Astrocyte (in vitro differentiated cells and primary cell): Measurements from ENCODE around the gene ANKRD9. TPM values are rescaled to one million over a fixed set of nuclear protein-coding genes. Genes with fewer than 3 reads are reported as not detected.

Source experiments
- DNase-seq: peaks from one replicate; pipeline ENCODE4 v3.0.0-alpha.2; 2010; ENCODE audit warnings: low read depth
- FAIRE-seq: peaks from 2 replicates; lab custom pipeline; 2011; peaks lifted over from hg19 to GRCh38; lab: Jason Lieb, UNC
- H2AFZ ChIP-seq: 2 replicates; pipeline ENCODE4 v1.6.0; 2012; ENCODE audit warnings: low read depth, low read length, inconsistent platforms
- H3K27ac ChIP-seq: 2 replicates; pipeline ENCODE4 v1.5.1; 2011; ENCODE audit warnings: low read depth, low read length, inconsistent platforms
- H3K27me3 ChIP-seq: 2 replicates; pipeline ENCODE4 v1.6.0; 2011; ENCODE audit warnings: low read length, inconsistent platforms; ENCODE audit not compliant: insufficient read depth
- H3K36me3 ChIP-seq: 2 replicates; pipeline ENCODE4 v1.5.1; 2011; ENCODE audit warnings: low read length, inconsistent platforms; ENCODE audit not compliant: insufficient read depth
- H3K4me1 ChIP-seq: 2 replicates; pipeline ENCODE4 v1.5.1; 2011; ENCODE audit warnings: low read length, inconsistent platforms; ENCODE audit not compliant: insufficient read depth
- H3K4me2 ChIP-seq: 2 replicates; pipeline ENCODE4 v1.6.0; 2012; ENCODE audit warnings: low read length, inconsistent platforms
- H3K4me3 ChIP-seq: 2 replicates; pipeline ENCODE4 v1.5.1; 2011; ENCODE audit warnings: low read depth, mild to moderate bottlenecking, low read length, inconsistent platforms; ENCODE audit not compliant: insufficient read depth
- H3K79me2 ChIP-seq: 2 replicates; pipeline ENCODE4 v1.6.0; 2012; ENCODE audit warnings: mild to moderate bottlenecking, low read length, inconsistent platforms; ENCODE audit not compliant: insufficient read depth
- H3K9ac ChIP-seq: 2 replicates; pipeline ENCODE4 v1.6.0; 2012; ENCODE audit warnings: mild to moderate bottlenecking, low read length, inconsistent platforms
- H3K9me3 ChIP-seq: 2 replicates; pipeline ENCODE4 v1.5.1; 2012; ENCODE audit warnings: low read depth, mild to moderate bottlenecking, low read length, inconsistent platforms; ENCODE audit not compliant: insufficient read depth
- H4K20me1 ChIP-seq: 2 replicates; pipeline ENCODE4 v1.6.0; 2012; ENCODE audit warnings: low read length, inconsistent platforms; ENCODE audit not compliant: insufficient read depth
- H3K27ac Mint-ChIP-seq: one replicate; pipeline ENCODE4 v1.8.0; 2021; ENCODE audit warnings: mild to moderate bottlenecking, mixed read lengths; ENCODE audit not compliant: unreplicated experiment
- H3K27me3 Mint-ChIP-seq: one replicate; pipeline ENCODE4 v1.8.0; 2021; ENCODE audit warnings: low read depth, mixed read lengths; ENCODE audit not compliant: unreplicated experiment
- H3K36me3 Mint-ChIP-seq: one replicate; pipeline ENCODE4 v1.8.0; 2021; ENCODE audit warnings: low read depth, mixed read lengths; ENCODE audit not compliant: unreplicated experiment
- H3K4me1 Mint-ChIP-seq: one replicate; pipeline ENCODE4 v1.8.0; 2021; ENCODE audit warnings: low read depth, mixed read lengths; ENCODE audit not compliant: unreplicated experiment
- H3K4me3 Mint-ChIP-seq: one replicate; pipeline ENCODE4 v1.8.0; 2021; ENCODE audit warnings: mild to moderate bottlenecking, moderate library complexity, mixed read lengths; ENCODE audit not compliant: unreplicated experiment
- H3K9me3 Mint-ChIP-seq: one replicate; pipeline ENCODE4 v1.8.0; 2021; ENCODE audit warnings: mild to moderate bottlenecking, mixed read lengths; ENCODE audit not compliant: unreplicated experiment
- CTCF ChIP-seq: IDR thresholded peaks from 2 replicates; pipeline ENCODE4 v1.5.1; 2011; ENCODE audit warnings: low read depth, mild to moderate bottlenecking, inconsistent platforms, low read length, moderate library complexity; ENCODE audit not compliant: insufficient read depth
- EZH2 ChIP-seq: IDR thresholded peaks from 2 replicates; pipeline ENCODE4 v1.6.1; 2012; ENCODE audit warnings: mild to moderate bottlenecking, low read length, inconsistent platforms; ENCODE audit not compliant: insufficient read depth
- total RNA-seq: library from RNA; stranded (reverse); gene quantifications from 2 replicates; pipeline ENCODE4 v1.2.1, GENCODE V29; 2021

ANKRD9 gene
- total RNA-seq, 1 donor from 2014 or later: 9.4 TPM

- DNase-seq (no peak), FAIRE-seq (no peak)
- H3K36me3 Mint-ChIP-seq: peaks cover 16% of the 10 kb centered on the region
- peaks cover 3% of the 10 kb centered on the region for H3K4me1 ChIP-seq
- H3K79me2 ChIP-seq: no peaks in the 10 kb centered on the region
- TF ChIP-seq CTCF (no peak), EZH2 (no peak)
- H3K27me3 ChIP-seq: no peaks in the 10 kb centered on the region
- H3K4me2 ChIP-seq: no peak overlapping the region
- H3K9ac ChIP-seq: no peak overlapping the region
- H3K9me3 ChIP-seq: no peaks in the 10 kb centered on the region
- H3K9me3 Mint-ChIP-seq: no peaks in the 10 kb centered on the region
- no peak overlapping the region for H3K27ac Mint-ChIP-seq
- no peak overlapping the region for H3K4me3 Mint-ChIP-seq
- H3K4me1 Mint-ChIP-seq: peaks cover 3% of the 10 kb centered on the region
- H3K36me3 ChIP-seq: no peaks in the 10 kb centered on the region
- no peaks in the 10 kb centered on the region for H4K20me1 ChIP-seq
- H3K4me3 ChIP-seq: no peak overlapping the region
- H2AFZ ChIP-seq: no peak overlapping the region
- no peak overlapping the region for H3K27ac ChIP-seq
- H3K27me3 Mint-ChIP-seq: no peaks in the 10 kb centered on the region
Measured at GRCh38 chr14:102497998-102498677, 11.4 kb downstream of the ANKRD9 start.

- H3K27ac Mint-ChIP-seq: no peak overlapping the region
- Histone ChIP-seq H3K9ac (no peak overlapping the region), H3K4me2 (no peak overlapping the region), H3K36me3 (no peaks in the 10 kb centered on the region), H3K4me1 (peaks cover 3% of the 10 kb centered on the region), H3K79me2 (no peaks in the 10 kb centered on the region), H3K4me3 (no peak overlapping the region), H3K27me3 (no peaks in the 10 kb centered on the region), H4K20me1 (no peaks in the 10 kb centered on the region), H3K27ac (no peak overlapping the region), H3K9me3 (no peaks in the 10 kb centered on the region), H2AFZ (no peak overlapping the region)
- no peaks in the 10 kb centered on the region for H3K9me3 Mint-ChIP-seq
- no peak for TF ChIP-seq EZH2
- TF ChIP-seq CTCF: no peak
- peaks cover 19% of the 10 kb centered on the region for H3K36me3 Mint-ChIP-seq
- FAIRE-seq (no peak), DNase-seq (no peak)
- H3K27me3 Mint-ChIP-seq: no peaks in the 10 kb centered on the region
- peaks cover 3% of the 10 kb centered on the region for H3K4me1 Mint-ChIP-seq
- no peak overlapping the region for H3K4me3 Mint-ChIP-seq
Measured at GRCh38 chr14:102496958-102497744, 12.4 kb downstream of the ANKRD9 start.

- peaks cover 3% of the 10 kb centered on the region for H3K4me1 Mint-ChIP-seq
Measured at GRCh38 chr14:102496331-102496691, 13.3 kb downstream of the ANKRD9 start.

More at GRCh38 chr14:102496331-102496691, 13.3 kb downstream of the ANKRD9 start:
- Histone ChIP-seq H3K4me1 (peaks cover 3% of the 10 kb centered on the region), H3K36me3 (no peaks in the 10 kb centered on the region), H2AFZ (no peak overlapping the region), H3K4me3 (no peak overlapping the region), H3K27me3 (no peaks in the 10 kb centered on the region), H3K9me3 (no peaks in the 10 kb centered on the region), H3K79me2 (no peaks in the 10 kb centered on the region), H4K20me1 (no peaks in the 10 kb centered on the region), H3K4me2 (no peak overlapping the region), H3K27ac (no peak overlapping the region), H3K9ac (no peak overlapping the region)
- Mint-ChIP-seq H3K36me3 (peaks cover 19% of the 10 kb centered on the region), H3K27ac (no peak overlapping the region), H3K4me3 (no peak overlapping the region), H3K27me3 (no peaks in the 10 kb centered on the region), H3K9me3 (no peaks in the 10 kb centered on the region)
- TF ChIP-seq CTCF: no peak
- TF ChIP-seq EZH2: no peak
- FAIRE-seq: no peak
- DNase-seq: no peak
